ENCODE measurements around the gene SEMA4D. TPM values are rescaled to one million over a fixed set of nuclear protein-coding genes. Genes with fewer than 3 reads are reported as not detected.
A peak's percentile ranks its signal among the peaks of the same experiment; 100 is the strongest.

The SEMA4D gene
- total RNA-seq, 1 donor, result 0.72 TPM

GRCh38 chr9:89428901-89429890 is 68.7 kb downstream of the SEMA4D start:
- peak; percentile 75 for DNase-seq (ENCODE audit: insufficient read length, low spot score, missing footprints)
- Histone ChIP-seq H3K9me3 (ENCODE audit: low read depth, low read length) (no peaks in the 10 kb centered on the region), H3K4me2 (ENCODE audit: insufficient read depth, low read length) (no peak overlapping the region), H3K79me2 (ENCODE audit: insufficient read depth, low read length) (no peaks in the 10 kb centered on the region), H3K36me3 (ENCODE audit: insufficient read depth, low read length) (no peaks in the 10 kb centered on the region), H2AFZ (ENCODE audit: low read length) (no peak overlapping the region), H3K27me3 (ENCODE audit: insufficient read depth, low read length) (no peaks in the 10 kb centered on the region), H3K4me1 (ENCODE audit: insufficient read depth, low read length) (peaks cover 3% of the 10 kb centered on the region), H4K20me1 (ENCODE audit: insufficient read depth, low read length) (no peaks in the 10 kb centered on the region), H3K4me3 (ENCODE audit: insufficient read depth, low read length) (no peak overlapping the region), H3K27ac (ENCODE audit: low read depth, low read length) (no peak overlapping the region)
- TF ChIP-seq CTCF (IDR thresholded peaks at IDR 0.05; ENCODE audit: extremely low read depth, low read depth, low read length), result peak; percentile 23

GRCh38 chr9:89428222-89428761 is 69.6 kb downstream of the SEMA4D start:
- Histone ChIP-seq H3K27ac (ENCODE audit: low read depth, low read length) (no peak overlapping the region), H3K4me2 (ENCODE audit: insufficient read depth, low read length) (no peak overlapping the region), H3K4me1 (ENCODE audit: insufficient read depth, low read length) (peaks cover 3% of the 10 kb centered on the region), H3K9me3 (ENCODE audit: low read depth, low read length) (no peaks in the 10 kb centered on the region), H4K20me1 (ENCODE audit: insufficient read depth, low read length) (no peaks in the 10 kb centered on the region), H2AFZ (ENCODE audit: low read length) (no peak overlapping the region), H3K79me2 (ENCODE audit: insufficient read depth, low read length) (no peaks in the 10 kb centered on the region), H3K4me3 (ENCODE audit: insufficient read depth, low read length) (no peak overlapping the region), H3K27me3 (ENCODE audit: insufficient read depth, low read length) (no peaks in the 10 kb centered on the region), H3K36me3 (ENCODE audit: insufficient read depth, low read length) (no peaks in the 10 kb centered on the region)
- DNase-seq (ENCODE audit: insufficient read length, low spot score, missing footprints), result peak; percentile 71
- no peak for TF ChIP-seq CTCF (IDR thresholded peaks at IDR 0.05; ENCODE audit: extremely low read depth, low read depth, low read length)

- no peaks in the 10 kb centered on the region for H3K27me3 ChIP-seq (ENCODE audit: insufficient read depth, low read length)
- peaks cover 4% of the 10 kb centered on the region for H3K4me1 ChIP-seq (ENCODE audit: insufficient read depth, low read length)
- H3K4me3 ChIP-seq (ENCODE audit: insufficient read depth, low read length), result no peak overlapping the region
- H4K20me1 ChIP-seq (ENCODE audit: insufficient read depth, low read length), result no peaks in the 10 kb centered on the region
- H3K79me2 ChIP-seq (ENCODE audit: insufficient read depth, low read length), result no peaks in the 10 kb centered on the region
- DNase-seq (ENCODE audit: insufficient read length, low spot score, missing footprints), result peak; percentile 15
- no peaks in the 10 kb centered on the region for H3K36me3 ChIP-seq (ENCODE audit: insufficient read depth, low read length)
- H3K27ac ChIP-seq (ENCODE audit: low read depth, low read length), result no peak overlapping the region
- no peak for TF ChIP-seq CTCF (IDR thresholded peaks at IDR 0.05; ENCODE audit: extremely low read depth, low read depth, low read length)
- H3K4me2 ChIP-seq (ENCODE audit: insufficient read depth, low read length), result no peak overlapping the region
- no peaks in the 10 kb centered on the region for H3K9me3 ChIP-seq (ENCODE audit: low read depth, low read length)
- H2AFZ ChIP-seq (ENCODE audit: low read length), result no peak overlapping the region
Observed at GRCh38 chr9:89427621-89428221, 70.2 kb downstream of the SEMA4D start.

Data from osteoblast (primary cell).